ENCODE data around the gene ZNF592.

DNA sequence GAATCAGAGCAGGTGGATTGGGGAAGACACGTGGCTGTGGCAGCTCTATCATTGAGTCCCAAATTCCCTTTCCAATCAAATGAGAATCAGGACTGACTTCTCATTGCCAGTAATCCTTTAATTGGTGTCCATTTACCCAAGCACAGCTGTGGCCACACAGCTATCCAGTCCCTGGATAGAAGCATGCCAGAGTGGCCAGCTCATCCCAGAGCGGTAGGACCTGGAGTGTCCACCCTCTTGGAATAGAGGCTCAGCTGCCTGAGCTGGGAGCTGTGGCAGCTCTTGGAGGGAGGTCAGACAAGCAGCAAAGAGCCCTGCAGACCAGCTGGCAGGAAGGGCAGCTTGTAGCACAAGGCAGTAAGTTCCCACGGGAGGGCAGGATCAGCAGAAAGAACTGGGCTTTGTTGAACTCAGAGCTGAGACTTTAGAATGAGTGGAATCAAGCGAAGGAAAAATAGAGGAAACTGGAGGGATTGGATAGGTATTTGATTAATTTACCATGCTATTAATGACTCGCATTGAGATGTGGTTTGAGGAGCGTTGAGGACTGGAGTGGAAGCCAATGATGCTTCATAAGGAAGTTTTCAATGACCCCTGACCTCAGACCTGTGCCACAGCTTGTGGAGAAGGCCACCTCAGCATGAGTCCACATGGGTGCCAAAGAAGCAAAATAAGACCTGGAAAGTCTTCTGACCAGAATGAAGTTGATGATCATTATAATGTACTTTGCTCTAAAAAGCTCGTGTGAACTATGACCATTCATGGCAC is 61.9 kb downstream of the ZNF592 start:
- no peak for TF ChIP-seq POLR2AphosphoS5 (IDR thresholded peaks at IDR 0.05)
- TF ChIP-seq, protein P1, sequence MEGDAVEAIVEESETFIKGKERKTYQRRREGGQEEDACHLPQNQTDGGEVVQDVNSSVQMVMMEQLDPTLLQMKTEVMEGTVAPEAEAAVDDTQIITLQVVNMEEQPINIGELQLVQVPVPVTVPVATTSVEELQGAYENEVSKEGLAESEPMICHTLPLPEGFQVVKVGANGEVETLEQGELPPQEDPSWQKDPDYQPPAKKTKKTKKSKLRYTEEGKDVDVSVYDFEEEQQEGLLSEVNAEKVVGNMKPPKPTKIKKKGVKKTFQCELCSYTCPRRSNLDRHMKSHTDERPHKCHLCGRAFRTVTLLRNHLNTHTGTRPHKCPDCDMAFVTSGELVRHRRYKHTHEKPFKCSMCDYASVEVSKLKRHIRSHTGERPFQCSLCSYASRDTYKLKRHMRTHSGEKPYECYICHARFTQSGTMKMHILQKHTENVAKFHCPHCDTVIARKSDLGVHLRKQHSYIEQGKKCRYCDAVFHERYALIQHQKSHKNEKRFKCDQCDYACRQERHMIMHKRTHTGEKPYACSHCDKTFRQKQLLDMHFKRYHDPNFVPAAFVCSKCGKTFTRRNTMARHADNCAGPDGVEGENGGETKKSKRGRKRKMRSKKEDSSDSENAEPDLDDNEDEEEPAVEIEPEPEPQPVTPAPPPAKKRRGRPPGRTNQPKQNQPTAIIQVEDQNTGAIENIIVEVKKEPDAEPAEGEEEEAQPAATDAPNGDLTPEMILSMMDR (IDR thresholded peaks at IDR 0.05): no peak
- TF ChIP-seq POLR2A (IDR thresholded peaks at IDR 0.05): no peak
- no peak for TF ChIP-seq EP300 (IDR thresholded peaks at IDR 0.05)

Measured in sigmoid colon (tissue), 4 donors.